Measurements from ENCODE around the gene DOLK. TPM values are rescaled to one million over a fixed set of nuclear protein-coding genes. Genes with fewer than 3 reads are reported as not detected.

DOLK gene
- polyA plus RNA-seq, 1 donor (not counting 4 experiments of a cell fraction or from before 2014, with no cell fraction given): 21.8 TPM

DNA sequence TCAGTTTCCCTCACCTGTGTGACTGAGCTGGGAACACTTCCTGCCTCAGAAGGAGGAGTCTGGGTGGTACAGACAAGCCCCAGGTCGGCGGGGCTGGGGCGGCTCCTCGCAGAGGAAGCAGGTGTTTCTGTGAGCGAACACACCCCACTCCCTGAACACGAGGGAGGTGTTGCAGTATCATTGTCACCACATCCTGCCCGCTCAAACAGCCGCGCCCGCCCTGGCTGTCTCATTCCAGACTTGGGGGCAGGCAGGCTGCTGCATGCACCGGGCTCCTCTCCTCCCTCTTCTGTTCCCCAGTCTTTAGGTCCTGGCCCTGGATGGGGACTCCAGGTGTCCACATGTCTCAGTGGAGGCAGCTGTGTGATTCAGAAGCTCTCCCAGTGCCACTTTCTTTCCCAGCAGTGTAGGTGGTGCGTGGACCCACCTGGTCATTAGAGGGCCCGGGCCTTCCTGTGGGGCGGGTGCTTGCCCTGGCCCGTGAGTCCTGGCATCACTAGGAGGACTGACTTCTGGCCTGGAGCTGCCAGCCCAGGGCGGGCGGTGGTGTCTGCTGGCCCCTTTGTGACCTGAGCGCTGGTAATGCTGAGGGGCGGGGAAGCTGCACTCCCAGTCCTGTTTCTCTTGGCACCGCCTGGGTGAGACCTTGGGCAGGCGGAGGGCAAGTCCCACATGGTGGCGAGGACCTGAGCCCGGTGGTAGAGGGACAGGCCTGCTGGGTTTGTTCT lies 44.9 kb downstream of the DOLK start:
- DNase-seq (ENCODE audit: low read depth, low spot score) (peak; percentile 97), FAIRE-seq (peak; percentile 93)
- no peaks in the 10 kb centered on the region for H3K9me1 ChIP-seq (ENCODE audit: control insufficient read depth, extremely low read depth, insufficient read depth, low read length)
- peaks cover 7 to 60% of the 10 kb centered on the region in 2 experiments for H3K36me3 ChIP-seq (ENCODE audit: control insufficient read depth in 2 of 2, extremely low read depth in 1 of 2, insufficient read depth in 2 of 2, low read length in 2 of 2)
- TF ChIP-seq EZH2 (IDR thresholded peaks at IDR 0.05; ENCODE audit: low read length): no peak
- TF ChIP-seq, protein P1, sequence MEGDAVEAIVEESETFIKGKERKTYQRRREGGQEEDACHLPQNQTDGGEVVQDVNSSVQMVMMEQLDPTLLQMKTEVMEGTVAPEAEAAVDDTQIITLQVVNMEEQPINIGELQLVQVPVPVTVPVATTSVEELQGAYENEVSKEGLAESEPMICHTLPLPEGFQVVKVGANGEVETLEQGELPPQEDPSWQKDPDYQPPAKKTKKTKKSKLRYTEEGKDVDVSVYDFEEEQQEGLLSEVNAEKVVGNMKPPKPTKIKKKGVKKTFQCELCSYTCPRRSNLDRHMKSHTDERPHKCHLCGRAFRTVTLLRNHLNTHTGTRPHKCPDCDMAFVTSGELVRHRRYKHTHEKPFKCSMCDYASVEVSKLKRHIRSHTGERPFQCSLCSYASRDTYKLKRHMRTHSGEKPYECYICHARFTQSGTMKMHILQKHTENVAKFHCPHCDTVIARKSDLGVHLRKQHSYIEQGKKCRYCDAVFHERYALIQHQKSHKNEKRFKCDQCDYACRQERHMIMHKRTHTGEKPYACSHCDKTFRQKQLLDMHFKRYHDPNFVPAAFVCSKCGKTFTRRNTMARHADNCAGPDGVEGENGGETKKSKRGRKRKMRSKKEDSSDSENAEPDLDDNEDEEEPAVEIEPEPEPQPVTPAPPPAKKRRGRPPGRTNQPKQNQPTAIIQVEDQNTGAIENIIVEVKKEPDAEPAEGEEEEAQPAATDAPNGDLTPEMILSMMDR (optimal IDR thresholded peaks at IDR 0.05 in 1 of 3, IDR thresholded peaks at IDR 0.05 in 1 of 3, conservative IDR thresholded peaks at IDR 0.05 in 1 of 3; ENCODE audit: extremely low read depth in 1 of 3, insufficient read depth in 2 of 3, low read length in 3 of 3): no peak
- no peak overlapping the region for H2AFZ ChIP-seq (ENCODE audit: control insufficient read depth, low read length)
- peak overlapping the region; percentile 72 for H3K9ac ChIP-seq (ENCODE audit: control insufficient read depth, extremely low read depth, insufficient read depth, low read length)
- peaks cover 61% of the 10 kb centered on the region for H3K4me1 ChIP-seq (ENCODE audit: control insufficient read depth, extremely low read depth, insufficient read depth, low read length)
- dilution Hi-C loops (cut with MboI; ENCODE audit: extremely low pct_ligation_motif_present, low sequenced_read_pairs): no loop called here
- H4K20me1 ChIP-seq (ENCODE audit: control insufficient read depth, extremely low read depth, insufficient read depth, low read length): no peaks in the 10 kb centered on the region
- H3K27me3 ChIP-seq (ENCODE audit: control insufficient read depth, extremely low read depth, insufficient read depth, low read length): no peaks in the 10 kb centered on the region
- H3K4me2 ChIP-seq (ENCODE audit: control insufficient read depth, extremely low read depth, insufficient read depth, low read depth, low read length): peak overlapping the region; percentile 60
- H3K79me2 ChIP-seq (ENCODE audit: control insufficient read depth, insufficient read depth, low read length): peaks cover 57% of the 10 kb centered on the region
- H3K9me3 ChIP-seq (ENCODE audit: control insufficient read depth, low read depth, low read length): no peaks in the 10 kb centered on the region
- peak overlapping the region in 2 of 3 experiments; percentile 7 to 14 for H3K4me3 ChIP-seq (ENCODE audit: control insufficient read depth in 2 of 3, extremely low read depth in 1 of 3, insufficient read depth in 2 of 3, low read depth in 1 of 3, low read length in 3 of 3)
- peak overlapping the region; percentile 90 for H3K27ac ChIP-seq (ENCODE audit: control insufficient read depth, insufficient read depth, low read length)

DNA sequence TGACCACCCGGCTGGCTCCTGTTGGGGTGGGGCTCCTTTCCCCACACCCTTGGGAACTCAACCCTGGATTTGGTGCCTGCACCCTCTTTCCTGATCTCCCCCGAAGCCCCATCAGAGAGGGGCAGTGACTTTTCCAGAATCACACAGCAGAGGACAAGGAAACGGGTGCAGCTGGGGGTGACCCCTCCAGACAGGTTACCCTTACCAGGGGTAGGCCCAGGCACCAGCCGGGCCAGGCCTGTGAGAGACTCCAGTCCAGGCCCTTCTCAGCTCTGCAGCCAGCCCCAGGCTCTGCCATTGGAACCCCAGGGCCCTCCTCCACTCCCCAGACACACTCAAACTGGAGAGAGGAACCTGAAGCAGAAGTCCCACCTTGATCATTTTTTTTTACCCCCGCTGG lies 45.6 kb downstream of the DOLK start:
- peaks cover 68% of the 10 kb centered on the region for H3K4me1 ChIP-seq (ENCODE audit: control insufficient read depth, extremely low read depth, insufficient read depth, low read length)
- dilution Hi-C loops (cut with MboI; ENCODE audit: extremely low pct_ligation_motif_present, low sequenced_read_pairs): no loop called here
- no peak overlapping the region for H2AFZ ChIP-seq (ENCODE audit: control insufficient read depth, low read length)
- no peak for FAIRE-seq
- peak overlapping the region; percentile 72 for H3K9ac ChIP-seq (ENCODE audit: control insufficient read depth, extremely low read depth, insufficient read depth, low read length)
- peaks cover 53% of the 10 kb centered on the region for H3K79me2 ChIP-seq (ENCODE audit: control insufficient read depth, insufficient read depth, low read length)
- no peaks in the 10 kb centered on the region for H4K20me1 ChIP-seq (ENCODE audit: control insufficient read depth, extremely low read depth, insufficient read depth, low read length)
- no peak overlapping the region for H3K4me3 ChIP-seq (ENCODE audit: control insufficient read depth in 2 of 3, extremely low read depth in 1 of 3, insufficient read depth in 2 of 3, low read depth in 1 of 3, low read length in 3 of 3)
- H3K27me3 ChIP-seq (ENCODE audit: control insufficient read depth, extremely low read depth, insufficient read depth, low read length): no peaks in the 10 kb centered on the region
- no peak for DNase-seq (ENCODE audit: low read depth, low spot score)
- H3K4me2 ChIP-seq (ENCODE audit: control insufficient read depth, extremely low read depth, insufficient read depth, low read depth, low read length): peak overlapping the region; percentile 60
- peak overlapping the region; percentile 90 for H3K27ac ChIP-seq (ENCODE audit: control insufficient read depth, insufficient read depth, low read length)
- H3K36me3 ChIP-seq (ENCODE audit: control insufficient read depth in 2 of 2, extremely low read depth in 1 of 2, insufficient read depth in 2 of 2, low read length in 2 of 2): peaks cover 6 to 60% of the 10 kb centered on the region in 2 experiments
- H3K9me1 ChIP-seq (ENCODE audit: control insufficient read depth, extremely low read depth, insufficient read depth, low read length): no peaks in the 10 kb centered on the region
- no peaks in the 10 kb centered on the region for H3K9me3 ChIP-seq (ENCODE audit: control insufficient read depth, low read depth, low read length)
- TF ChIP-seq EZH2 (IDR thresholded peaks at IDR 0.05; ENCODE audit: low read length): no peak
- TF ChIP-seq, protein P1 (optimal IDR thresholded peaks at IDR 0.05 in 1 of 3, IDR thresholded peaks at IDR 0.05 in 1 of 3, conservative IDR thresholded peaks at IDR 0.05 in 1 of 3; ENCODE audit: extremely low read depth in 1 of 3, insufficient read depth in 2 of 3, low read length in 3 of 3): no peak

Measured in keratinocyte (primary cell).